Fibroblast of lung (primary cell): ENCODE results near the gene HOXC9. TPM values are rescaled to one million over a fixed set of nuclear protein-coding genes. Genes with fewer than 3 reads are reported as not detected.

Experiments
- DNase-seq, 2 donors: peaks; one replicate each; pipeline versions ENCODE4 v3.0.0 to v3.0.0-alpha.2; 2010; ENCODE audit warnings: low read depth in 2 of 2
- H2AFZ ChIP-seq: 2 replicates; pipeline ENCODE4 v1.5.1; 2012; ENCODE audit warnings: low read length, control low read depth, inconsistent platforms
- H3K27ac ChIP-seq: 2 replicates; pipeline ENCODE4 v1.5.1; 2011; ENCODE audit warnings: low read length, control low read depth; ENCODE audit not compliant: insufficient read depth
- H3K27me3 ChIP-seq: 2 replicates; pipeline ENCODE4 v1.5.1; 2011; ENCODE audit warnings: mild to moderate bottlenecking, low read length; ENCODE audit not compliant: control insufficient read depth, insufficient read depth
- H3K36me3 ChIP-seq: 2 replicates; pipeline ENCODE4 v1.5.1; 2011; ENCODE audit warnings: low read length; ENCODE audit not compliant: control insufficient read depth, insufficient read depth
- H3K4me1 ChIP-seq: 2 replicates; pipeline ENCODE4 v1.5.1; 2011; ENCODE audit warnings: low read length; ENCODE audit not compliant: control insufficient read depth, insufficient read depth; ENCODE audit errors: extremely low read depth
- H3K4me2 ChIP-seq: 2 replicates; pipeline ENCODE4 v1.5.1; 2011; ENCODE audit warnings: low read length, control low read depth; ENCODE audit not compliant: insufficient read depth; ENCODE audit errors: extremely low read depth
- H3K4me3 ChIP-seq, 4 experiments: fragments of 200-600 bp in 1 of 4; sonication (generic) in 1 of 4; replicated peaks in 1 of 4; 2 replicates each; pipeline ENCODE4 v1.5.1; 2011 to 2016; ENCODE audit warnings: low read length in 4 of 4, low read depth in 3 of 4, mild to moderate bottlenecking in 3 of 4, control low read depth in 2 of 4, inconsistent platforms in 1 of 4, mixed read lengths in 1 of 4; ENCODE audit not compliant: insufficient read depth in 1 of 4; ENCODE audit errors: control extremely low read depth in 1 of 4
- H3K79me2 ChIP-seq: 2 replicates; pipeline ENCODE4 v1.5.1; 2012; ENCODE audit warnings: mild to moderate bottlenecking, low read length, inconsistent platforms; ENCODE audit not compliant: control insufficient read depth, insufficient read depth
- H3K9ac ChIP-seq: 2 replicates; pipeline ENCODE4 v1.5.1; 2011; ENCODE audit warnings: mild to moderate bottlenecking, low read length, control low read depth; ENCODE audit not compliant: insufficient read depth
- H3K9me3 ChIP-seq: 2 replicates; pipeline ENCODE4 v1.5.1; 2012; ENCODE audit warnings: low read depth, low read length; ENCODE audit not compliant: control insufficient read depth, insufficient read depth
- H4K20me1 ChIP-seq: 2 replicates; pipeline ENCODE4 v1.5.1; 2011; ENCODE audit warnings: low read length; ENCODE audit not compliant: control insufficient read depth, insufficient read depth; ENCODE audit errors: extremely low read depth
- EZH2 ChIP-seq: IDR thresholded peaks from 2 replicates; pipeline ENCODE4 v1.5.1; 2012; ENCODE audit warnings: low read length, control low read depth, mild to moderate bottlenecking; ENCODE audit errors: missing control alignments
- polyA plus RNA-seq, 2 donors: library from polyadenylated mRNA; depleted of rRNA in 1 of 2; stranded (reverse) in 1 of 2; unstranded in 1 of 2; fragments of >200 nt; gene quantifications; 2 replicates each; pipeline ENCODE4 v1.2.1, GENCODE V29; 2011 to 2012; ENCODE audit warnings: missing spikeins in 1 of 2
- total RNA-seq: library from RNA; depleted of rRNA; stranded (reverse); fragments of >200 nt; gene quantifications from 2 replicates; pipeline ENCODE4 v1.2.1, GENCODE V29; 2014
- TF ChIP-seq, protein P1 (sequence below), 2 donors: IDR thresholded peaks in 1 of 2; conservative IDR thresholded peaks in 1 of 2; 1 replicate in 1 of 2; 2 replicates in 1 of 2; pipeline ENCODE4 v1.5.1; 2011 to 2012; ENCODE audit warnings: low read length in 2 of 2, control low read depth in 1 of 2, inconsistent platforms in 1 of 2, low read depth in 1 of 2, mild to moderate bottlenecking in 1 of 2

Gene HOXC9
- total and polyA plus RNA-seq, 2 donors (not counting 1 experiment from before 2014, with no cell fraction given) = 0.24 TPM; not detected in 1

DNA sequence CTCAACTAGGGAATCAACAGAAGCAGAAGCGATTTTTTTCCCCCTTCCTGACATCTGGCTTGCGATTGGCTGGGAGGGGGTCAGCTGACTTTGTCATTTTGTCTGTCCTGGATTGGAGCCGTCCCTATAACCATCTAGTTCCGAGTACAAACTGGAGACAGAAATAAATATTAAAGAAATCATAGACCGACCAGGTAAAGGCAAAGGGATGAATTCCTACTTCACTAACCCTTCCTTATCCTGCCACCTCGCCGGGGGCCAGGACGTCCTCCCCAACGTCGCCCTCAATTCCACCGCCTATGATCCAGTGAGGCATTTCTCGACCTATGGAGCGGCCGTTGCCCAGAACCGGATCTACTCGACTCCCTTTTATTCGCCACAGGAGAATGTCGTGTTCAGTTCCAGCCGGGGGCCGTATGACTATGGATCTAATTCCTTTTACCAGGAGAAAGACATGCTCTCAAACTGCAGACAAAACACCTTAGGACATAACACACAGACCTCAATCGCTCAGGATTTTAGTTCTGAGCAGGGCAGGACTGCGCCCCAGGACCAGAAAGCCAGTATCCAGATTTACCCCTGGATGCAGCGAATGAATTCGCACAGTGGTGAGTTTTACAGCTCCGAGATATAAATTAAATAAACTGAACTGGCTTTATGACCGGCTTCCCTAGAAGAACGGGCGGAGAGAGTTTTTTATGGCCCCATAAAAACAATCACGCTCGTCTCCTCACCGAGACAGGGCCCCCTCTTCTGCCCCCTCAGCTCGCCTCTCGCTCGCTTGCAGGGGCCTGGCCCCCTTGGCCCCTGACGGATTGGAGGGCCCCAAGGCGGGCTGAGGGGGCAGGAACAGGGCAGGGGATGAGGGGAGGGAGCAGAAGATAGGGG lies 28.6 kb downstream of the HOXC9 start, which contains the start of gene HOXC6:
HOXC6 (plus strand) TSS at position 127 of the 888 bp plus-strand sequence; CDS start at position 209, 82 bp downstream.
- peak within 1 kb of the TSS; percentile 16 for H3K9ac ChIP-seq

DNA sequence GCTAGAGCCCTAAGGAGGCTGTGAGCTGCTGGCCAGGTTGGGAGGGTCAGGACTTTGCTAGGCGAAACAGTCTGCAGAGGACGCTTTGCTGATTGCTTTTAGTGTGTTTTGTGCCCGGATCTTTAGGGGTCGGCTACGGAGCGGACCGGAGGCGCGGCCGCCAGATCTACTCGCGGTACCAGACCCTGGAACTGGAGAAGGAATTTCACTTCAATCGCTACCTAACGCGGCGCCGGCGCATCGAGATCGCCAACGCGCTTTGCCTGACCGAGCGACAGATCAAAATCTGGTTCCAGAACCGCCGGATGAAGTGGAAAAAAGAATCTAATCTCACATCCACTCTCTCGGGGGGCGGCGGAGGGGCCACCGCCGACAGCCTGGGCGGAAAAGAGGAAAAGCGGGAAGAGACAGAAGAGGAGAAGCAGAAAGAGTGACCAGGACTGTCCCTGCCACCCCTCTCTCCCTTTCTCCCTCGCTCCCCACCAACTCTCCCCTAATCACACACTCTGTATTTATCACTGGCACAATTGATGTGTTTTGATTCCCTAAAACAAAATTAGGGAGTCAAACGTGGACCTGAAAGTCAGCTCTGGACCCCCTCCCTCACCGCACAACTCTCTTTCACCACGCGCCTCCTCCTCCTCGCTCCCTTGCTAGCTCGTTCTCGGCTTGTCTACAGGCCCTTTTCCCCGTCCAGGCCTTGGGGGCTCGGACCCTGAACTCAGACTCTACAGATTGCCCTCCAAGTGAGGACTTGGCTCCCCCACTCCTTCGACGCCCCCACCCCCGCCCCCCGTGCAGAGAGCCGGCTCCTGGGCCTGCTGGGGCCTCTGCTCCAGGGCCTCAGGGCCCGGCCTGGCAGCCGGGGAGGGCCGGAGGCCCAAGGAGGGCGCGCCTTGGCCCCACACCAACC lies 29.8 kb downstream of the HOXC9 start:
- DNase-seq = no peak
- H3K79me2 ChIP-seq = no peaks in the 10 kb centered on the region

More for the DNA sequence above, 28.6 kb downstream of the HOXC9 start, which contains the start of gene HOXC6:
- peak; percentile 44 for TF ChIP-seq EZH2
- TF ChIP-seq, protein P1, sequence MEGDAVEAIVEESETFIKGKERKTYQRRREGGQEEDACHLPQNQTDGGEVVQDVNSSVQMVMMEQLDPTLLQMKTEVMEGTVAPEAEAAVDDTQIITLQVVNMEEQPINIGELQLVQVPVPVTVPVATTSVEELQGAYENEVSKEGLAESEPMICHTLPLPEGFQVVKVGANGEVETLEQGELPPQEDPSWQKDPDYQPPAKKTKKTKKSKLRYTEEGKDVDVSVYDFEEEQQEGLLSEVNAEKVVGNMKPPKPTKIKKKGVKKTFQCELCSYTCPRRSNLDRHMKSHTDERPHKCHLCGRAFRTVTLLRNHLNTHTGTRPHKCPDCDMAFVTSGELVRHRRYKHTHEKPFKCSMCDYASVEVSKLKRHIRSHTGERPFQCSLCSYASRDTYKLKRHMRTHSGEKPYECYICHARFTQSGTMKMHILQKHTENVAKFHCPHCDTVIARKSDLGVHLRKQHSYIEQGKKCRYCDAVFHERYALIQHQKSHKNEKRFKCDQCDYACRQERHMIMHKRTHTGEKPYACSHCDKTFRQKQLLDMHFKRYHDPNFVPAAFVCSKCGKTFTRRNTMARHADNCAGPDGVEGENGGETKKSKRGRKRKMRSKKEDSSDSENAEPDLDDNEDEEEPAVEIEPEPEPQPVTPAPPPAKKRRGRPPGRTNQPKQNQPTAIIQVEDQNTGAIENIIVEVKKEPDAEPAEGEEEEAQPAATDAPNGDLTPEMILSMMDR (conservative IDR thresholded peaks at IDR 0.05 in 1 of 2, IDR thresholded peaks at IDR 0.05 in 1 of 2; ENCODE audit: low read depth in 1 of 2, low read length in 2 of 2) = no peak
- Histone ChIP-seq H4K20me1 (no peaks in the 10 kb centered on the region), H2AFZ (peak within 1 kb of the TSS; percentile 31), H3K27me3 (peaks cover 53% of the 10 kb centered on the region), H3K79me2 (no peaks in the 10 kb centered on the region), H3K4me2 (peak within 1 kb of the TSS; percentile 66), H3K27ac (peak within 1 kb of the TSS; percentile 16), H3K4me1 (peaks cover 2% of the 10 kb centered on the region), H3K4me3 (peak within 1 kb of the TSS; percentile 34 to 51 (median 42)), H3K9me3 (no peaks in the 10 kb centered on the region), H3K36me3 (no peaks in the 10 kb centered on the region)
- peak in 1 of 2 donors; percentile 24 for DNase-seq

More for the DNA sequence above, 29.8 kb downstream of the HOXC9 start:
- Histone ChIP-seq H3K27ac (no peak overlapping the region), H3K27me3 (peaks cover 48% of the 10 kb centered on the region), H3K4me2 (no peak overlapping the region), H3K9ac (no peak overlapping the region), H3K4me3 (peak overlapping the region in 3 of 4 experiments; percentile 14 to 27 (median 20)), H4K20me1 (no peaks in the 10 kb centered on the region), H3K36me3 (no peaks in the 10 kb centered on the region), H2AFZ (no peak overlapping the region), H3K4me1 (peaks cover 2% of the 10 kb centered on the region), H3K9me3 (no peaks in the 10 kb centered on the region)
- TF ChIP-seq EZH2 = peak; percentile 26
- TF ChIP-seq, protein P1 (conservative IDR thresholded peaks at IDR 0.05 in 1 of 2, IDR thresholded peaks at IDR 0.05 in 1 of 2; ENCODE audit: low read depth in 1 of 2, low read length in 2 of 2) = no peak
